Inflammatory macrophage treated with lipopolysaccharide for 4 hours (primary cell): Measurements from ENCODE around the gene THBS4.

Experiments used
- DNase-seq: peaks from one replicate; pipeline ENCODE4 v3.0.0-alpha.2; 2020

The THBS4 gene

GRCh38 chr5:80034962-80035821 is at the start of gene THBS4:
TSS of gene THBS4 (plus strand) at chr5:80035348. CDS start at chr5:80035538, 190 bp downstream.
- no peak for DNase-seq

DNA sequence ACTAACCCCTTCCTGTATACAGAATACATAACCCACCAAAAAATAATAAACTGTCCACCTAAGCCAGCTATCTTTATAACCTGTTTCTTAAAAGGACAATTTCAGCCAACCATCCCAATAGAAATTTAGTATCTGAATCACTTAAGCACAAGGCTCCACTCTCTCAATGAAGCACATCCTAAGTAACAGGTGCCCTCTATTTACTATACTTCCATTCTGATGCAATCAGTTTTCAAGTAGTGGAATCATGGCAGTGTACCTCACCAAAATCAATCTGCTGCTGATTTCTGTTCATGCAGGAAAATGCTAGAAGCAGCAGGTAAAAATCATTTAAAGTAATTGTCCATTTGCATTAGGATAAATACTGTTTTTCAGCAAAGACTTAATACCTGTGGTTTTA is 48.9 kb upstream of the THBS4 start:
- DNase-seq: no peak

GRCh38 chr5:79990205-79990597 is 44.9 kb upstream of the THBS4 start:
- DNase-seq: peak; percentile 11

- DNase-seq: peak; percentile 83
These were observed 44.3 kb upstream of the THBS4 start, which contains the start of gene MTX3 for GRCh38 chr5:79990598-79991507. TSS of gene MTX3 (minus strand) at chr5:79991262. CDS start at chr5:79991238, 24 bp downstream.

- DNase-seq: no peak
These were observed 42.1 kb upstream of the THBS4 start for GRCh38 chr5:79992891-79993657.

- DNase-seq: no peak
These were observed 35.4 kb upstream of the THBS4 start for GRCh38 chr5:79999722-80000121.

GRCh38 chr5:80002677-80003076 is 32.5 kb upstream of the THBS4 start:
- DNase-seq: no peak

GRCh38 chr5:80008995-80009765 is 26.0 kb upstream of the THBS4 start:
- no peak for DNase-seq

- no peak for DNase-seq
These were observed 24.3 kb upstream of the THBS4 start for GRCh38 chr5:80010754-80011392.

- no peak for DNase-seq
These were observed 10.1 kb upstream of the THBS4 start for GRCh38 chr5:80025069-80025468.

- DNase-seq: no peak
These were observed 8.3 kb upstream of the THBS4 start for GRCh38 chr5:80026841-80027240.

- no peak for DNase-seq
These were observed 4.0 kb upstream of the THBS4 start for GRCh38 chr5:80031109-80031508.

DNA sequence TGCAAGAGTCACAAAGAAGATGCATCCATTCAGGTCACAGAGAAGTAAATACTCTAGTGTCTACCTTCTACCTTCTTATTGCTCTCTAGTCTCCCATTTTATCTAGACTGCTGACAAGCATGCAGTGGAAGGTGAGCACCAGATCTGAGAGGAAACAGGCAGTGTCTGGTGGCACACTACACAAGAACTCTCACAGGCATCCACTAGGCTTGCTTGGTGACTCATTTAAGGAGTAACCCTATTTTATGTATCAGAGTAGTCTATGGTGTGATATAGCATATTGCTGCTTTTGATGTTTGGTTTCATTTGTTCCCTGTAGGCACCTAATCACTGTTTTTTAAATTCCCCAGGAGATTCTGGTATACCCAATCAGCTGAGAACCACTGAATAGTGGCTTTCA is 1.6 kb upstream of the THBS4 start:
- no peak for DNase-seq

GRCh38 chr5:80034559-80034958 is 589 bp upstream of the THBS4 start:
- DNase-seq: no peak

GRCh38 chr5:80035839-80036238 is 691 bp downstream of the THBS4 start:
- no peak for DNase-seq

- DNase-seq: no peak
These were observed 1.5 kb downstream of the THBS4 start for GRCh38 chr5:80036615-80037014.

- DNase-seq: no peak
These were observed 2.2 kb downstream of the THBS4 start for GRCh38 chr5:80037366-80037765.

- no peak for DNase-seq
These were observed 4.5 kb downstream of the THBS4 start for GRCh38 chr5:80039650-80040049.

DNA sequence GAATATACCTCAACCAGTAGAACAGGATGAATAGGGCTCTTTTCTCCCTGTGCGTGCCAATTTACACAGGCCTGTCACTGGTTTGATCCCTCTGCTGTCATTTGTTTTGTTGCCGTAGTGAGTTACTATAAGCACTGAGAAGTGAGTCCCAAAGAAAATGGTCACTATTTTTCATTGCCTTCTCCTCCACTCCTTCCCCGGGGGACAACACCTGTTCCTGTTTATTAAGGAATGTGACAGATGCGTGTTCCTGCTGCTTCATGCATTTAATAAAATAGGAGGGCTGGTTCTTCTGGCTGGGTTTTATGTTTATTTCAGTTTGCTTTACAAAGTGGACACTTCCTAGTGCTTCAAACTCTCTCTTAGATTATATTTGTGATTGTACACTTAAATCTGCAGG is 6.4 kb downstream of the THBS4 start:
- no peak for DNase-seq

- no peak for DNase-seq
These were observed 7.2 kb downstream of the THBS4 start for GRCh38 chr5:80042330-80042729.

DNA sequence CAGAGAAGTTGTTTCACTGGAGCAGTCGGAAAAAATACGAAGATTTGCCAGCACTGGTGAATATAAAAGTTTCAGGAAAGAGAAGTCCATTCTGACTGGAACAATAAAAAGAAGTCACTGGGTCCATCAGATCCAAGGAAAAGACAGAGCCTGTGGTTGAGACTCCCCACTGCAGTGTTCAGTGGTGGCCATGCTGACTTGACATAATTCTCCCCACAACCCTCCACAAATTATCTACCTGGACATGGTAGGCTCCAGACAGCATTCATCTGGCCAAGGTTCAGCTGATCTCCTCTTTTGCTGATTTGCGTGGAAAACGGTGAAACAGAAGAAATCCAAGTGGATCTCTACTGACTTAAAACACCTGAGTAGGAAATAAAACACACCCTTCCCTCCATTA is 8.0 kb downstream of the THBS4 start:
- DNase-seq: no peak
